DOHH2 (cell line): ENCODE measurements around the gene ANLN.

Experiments used
- CTCF ChIP-seq: fragments of 200-600 bp; sonication (generic); IDR thresholded peaks from one replicate; pipeline ENCODE4 v1.5.1; 2014; ENCODE audit warnings: antibody characterized with exemption, mild to moderate bottlenecking, low read depth, low read length; ENCODE audit not compliant: poor library complexity, severe bottlenecking
- EZH2phosphoT487 ChIP-seq: fragments of 200-600 bp; sonication (generic); IDR thresholded peaks from 2 replicates; pipeline ENCODE4 v1.6.1; 2017; ENCODE audit warnings: borderline replicate concordance, mild to moderate bottlenecking, antibody characterized with exemption, low read length, moderate library complexity, mixed read lengths

GRCh38 chr7:36468370-36469101 lies 78.9 kb downstream of the ANLN start:
- TF ChIP-seq CTCF (no peak), EZH2phosphoT487 (no peak)
